ENCODE results near the gene OR9A2.

GRCh38 chr7:143002106-143002505 is 24.8 kb downstream of the OR9A2 start:
- no peak for TF ChIP-seq POLR2A (IDR thresholded peaks at IDR 0.05)
- no peak for TF ChIP-seq CTCF (IDR thresholded peaks at IDR 0.05)
